COLO668 (cell line): ENCODE measurements around the gene GTF2H4.

ENCODE experiments used
- DNase-seq: peaks from one replicate; lab custom pipeline; 2025; ENCODE audit not compliant: unreplicated experiment; lab: John Stamatoyannopoulos, UW

GTF2H4 gene

DNA sequence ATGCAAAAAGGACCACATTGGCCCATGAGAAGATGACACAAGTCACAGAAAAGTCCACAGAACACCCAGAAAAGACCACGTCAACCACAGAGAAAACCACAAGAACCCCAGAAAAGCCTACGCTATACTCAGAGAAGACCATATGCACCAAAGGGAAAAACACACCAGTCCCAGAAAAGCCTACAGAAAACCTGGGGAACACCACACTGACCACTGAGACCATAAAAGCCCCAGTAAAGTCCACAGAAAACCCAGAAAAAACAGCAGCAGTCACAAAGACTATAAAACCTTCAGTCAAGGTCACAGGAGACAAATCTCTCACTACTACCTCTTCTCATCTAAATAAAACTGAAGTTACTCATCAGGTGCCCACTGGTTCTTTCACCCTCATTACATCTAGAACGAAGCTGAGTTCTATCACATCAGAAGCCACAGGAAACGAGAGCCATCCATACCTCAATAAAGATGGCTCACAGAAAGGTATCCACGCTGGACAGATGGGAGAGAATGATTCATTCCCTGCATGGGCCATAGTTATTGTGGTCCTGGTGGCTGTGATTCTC is 44.0 kb downstream of the GTF2H4 start:
- no peak for DNase-seq

DNA sequence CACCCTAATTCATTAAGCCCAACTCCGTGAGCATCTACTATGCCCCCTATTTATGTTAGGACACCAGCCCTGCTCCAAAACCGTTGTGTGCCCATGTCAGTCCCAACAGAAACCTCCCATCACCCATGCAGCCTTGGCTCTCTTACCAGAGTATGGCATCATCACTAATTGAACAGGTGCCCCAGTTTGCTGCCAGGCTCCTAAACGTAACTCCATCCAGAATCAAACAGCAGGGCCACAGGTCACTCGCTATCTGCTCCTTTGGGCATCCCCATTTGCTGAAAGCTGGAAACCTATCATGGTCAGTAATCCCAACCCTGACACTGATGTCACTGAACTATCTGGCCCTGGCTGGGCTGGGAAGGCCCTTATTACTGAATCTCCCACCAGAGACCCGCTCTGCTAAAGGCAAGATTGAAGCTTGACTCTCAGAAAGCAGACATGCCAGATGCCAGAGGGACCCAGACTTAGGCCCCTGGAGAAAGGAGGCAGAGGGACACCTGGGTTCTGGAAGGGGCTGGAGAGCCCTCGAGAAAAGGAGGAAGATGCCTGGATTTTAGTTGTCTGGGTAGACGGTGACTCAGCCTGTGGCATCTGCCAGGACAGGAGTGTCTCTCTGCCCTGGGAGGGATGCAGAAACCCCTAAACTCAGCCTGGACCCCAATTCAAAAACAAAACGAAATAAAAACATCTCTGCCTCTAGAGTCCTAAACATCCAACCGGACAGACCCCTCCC is 46.8 kb downstream of the GTF2H4 start:
- no peak for DNase-seq

DNA sequence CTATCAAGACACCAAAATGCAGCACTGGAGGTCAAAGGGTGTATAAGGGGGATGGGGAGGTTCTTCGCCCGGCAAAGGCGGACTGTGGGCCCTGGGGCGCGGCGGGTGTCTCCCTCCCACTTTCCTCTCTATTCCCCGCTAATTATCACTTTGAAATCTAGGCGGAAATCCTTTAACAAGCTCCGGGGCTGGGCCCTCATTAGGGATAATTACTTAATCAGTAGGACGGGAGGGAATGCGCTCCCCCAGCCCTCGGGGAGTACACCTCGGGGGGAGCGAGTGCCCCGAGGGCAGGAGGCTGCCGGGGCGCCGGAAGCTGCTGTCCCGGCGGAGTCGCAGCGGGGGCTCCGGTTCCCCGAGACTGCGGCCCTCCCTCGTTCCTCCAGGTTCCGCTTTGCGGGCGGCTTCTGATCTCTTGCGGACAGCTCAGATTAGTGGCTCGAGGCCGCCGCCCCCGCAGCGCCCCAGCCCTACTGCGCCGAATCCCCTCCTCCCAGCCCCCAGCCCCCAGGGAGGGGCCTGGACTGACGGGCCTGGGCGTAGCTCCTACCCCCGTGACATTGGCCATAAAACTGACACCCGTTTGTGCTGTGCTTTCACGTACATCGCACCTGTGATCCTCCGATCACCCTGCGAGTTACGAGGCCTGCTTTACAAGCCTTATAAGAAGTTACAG is 47.5 kb downstream of the GTF2H4 start:
- peak; percentile 11 for DNase-seq

DNA sequence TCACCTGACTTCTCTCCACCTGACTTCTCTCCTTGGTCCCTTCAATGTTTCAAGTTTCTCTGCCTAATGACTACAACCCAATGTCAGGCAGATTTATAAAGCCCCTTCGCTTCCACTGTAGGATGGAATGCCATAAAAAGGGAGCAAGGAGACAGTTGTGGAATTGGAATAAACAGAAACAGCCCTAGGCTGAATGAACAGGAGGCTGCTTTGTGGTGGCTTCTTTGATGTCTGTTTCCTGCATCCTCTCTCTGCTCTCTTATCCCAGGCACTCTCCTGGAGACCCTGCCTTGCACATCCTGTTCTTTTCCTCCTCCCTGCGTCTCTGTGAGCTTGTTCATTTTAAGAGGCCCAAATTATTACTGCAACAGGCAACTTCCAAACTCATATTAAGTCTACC is 49.7 kb downstream of the GTF2H4 start:
- DNase-seq = no peak

- no peak for DNase-seq
Measured at GRCh38 chr6:30960907-30961673, 53.1 kb downstream of the GTF2H4 start.

- DNase-seq = no peak
Measured at GRCh38 chr6:30962716-30963115, 54.7 kb downstream of the GTF2H4 start.

DNA sequence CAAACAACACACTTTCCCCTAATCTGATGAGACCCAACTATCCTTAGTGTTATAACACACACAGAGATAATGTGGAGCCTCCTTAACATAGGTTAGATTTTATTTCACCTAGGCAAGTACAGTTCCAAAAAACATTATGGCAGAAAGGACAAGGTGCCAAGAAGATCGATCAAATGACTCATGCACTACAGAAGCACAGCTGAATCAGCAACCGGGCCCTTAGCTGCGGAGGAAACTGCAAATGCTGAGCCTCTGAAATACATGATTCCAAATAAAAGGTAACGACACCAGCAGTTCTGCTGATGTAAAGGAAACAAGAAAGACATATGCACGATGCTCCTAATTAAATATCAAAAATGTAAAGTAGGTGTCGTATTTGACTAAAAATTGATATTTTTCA is 55.6 kb downstream of the GTF2H4 start:
- DNase-seq = no peak
